ENCODE data around the gene CASTOR1.

CASTOR1 gene

GRCh38 chr22:30250661-30251267, 38.5 kb downstream of the CASTOR1 start:
- ChIA-PET CTCF (interaction anchor here (0.6 to 3.1 kb wide), 7 partner anchors 11 to 615 kb away, joined by 3 to 16 read pairs (median 4); no protein-coding TSS in a partner anchor), POLR2A (interaction anchor here (0.6 kb wide), 1 partner anchor 44 kb away, joined by 4 read pairs; no protein-coding TSS in a partner anchor)
- Histone ChIP-seq H3K4me3 (ENCODE audit: low read depth, low read length) (no peak overlapping the region), H3K9me3 (ENCODE audit: control insufficient read depth, insufficient read depth, low read depth, low read length) (no peaks in the 10 kb centered on the region), H3K36me3 (ENCODE audit: control insufficient read depth in 2 of 2, insufficient read depth in 1 of 2, low read length in 2 of 2) (no peaks in the 10 kb centered on the region), H3K27ac (ENCODE audit: extremely low read depth, low read depth, low read length) (no peak overlapping the region), H3K4me1 (ENCODE audit: control insufficient read depth, insufficient read depth, low read length) (peaks cover under 1% of the 10 kb centered on the region)
- TF ChIP-seq ZBTB26 (tag by site-specific recombination; optimal IDR thresholded peaks at IDR 0.05) (no peak), ZNF404 (tag by site-specific recombination; IDR thresholded peaks at IDR 0.05) (no peak), EGR2 (tag by site-specific recombination; IDR thresholded peaks at IDR 0.05; ENCODE audit: low read depth) (peak; percentile 50; the same call in 1 of the 2 replicates), ZNF335 (tag by site-specific recombination; conservative IDR thresholded peaks at IDR 0.05) (peak; percentile 38; the same call in 1 of the 2 replicates), ZNF707 (tag by site-specific recombination; IDR thresholded peaks at IDR 0.05) (no peak), ZSCAN16 (tag by site-specific recombination; IDR thresholded peaks at IDR 0.05) (no peak), ZNF169 (tag by site-specific recombination; IDR thresholded peaks at IDR 0.05) (no peak), ZNF433 (tag by site-specific recombination; IDR thresholded peaks at IDR 0.05; ENCODE audit: low read depth) (no peak), ZNF2 (tag by site-specific recombination; IDR thresholded peaks at IDR 0.05) (no peak), HOXA7 (CRISPR knock-in tag; IDR thresholded peaks at IDR 0.05; ENCODE audit: borderline replicate concordance) (no peak), ZNF223 (tag by site-specific recombination; IDR thresholded peaks at IDR 0.05) (no peak), GLIS2 (tag by site-specific recombination; IDR thresholded peaks at IDR 0.05) (peak; percentile 43), ZFHX2 (tag by site-specific recombination; conservative IDR thresholded peaks at IDR 0.05) (0 out of 2 replicates have a peak, but pooled peaks have one; percentile 7), PRDM6 (tag by site-specific recombination; IDR thresholded peaks at IDR 0.05) (no peak)
- TF ChIP-seq, protein P1, sequence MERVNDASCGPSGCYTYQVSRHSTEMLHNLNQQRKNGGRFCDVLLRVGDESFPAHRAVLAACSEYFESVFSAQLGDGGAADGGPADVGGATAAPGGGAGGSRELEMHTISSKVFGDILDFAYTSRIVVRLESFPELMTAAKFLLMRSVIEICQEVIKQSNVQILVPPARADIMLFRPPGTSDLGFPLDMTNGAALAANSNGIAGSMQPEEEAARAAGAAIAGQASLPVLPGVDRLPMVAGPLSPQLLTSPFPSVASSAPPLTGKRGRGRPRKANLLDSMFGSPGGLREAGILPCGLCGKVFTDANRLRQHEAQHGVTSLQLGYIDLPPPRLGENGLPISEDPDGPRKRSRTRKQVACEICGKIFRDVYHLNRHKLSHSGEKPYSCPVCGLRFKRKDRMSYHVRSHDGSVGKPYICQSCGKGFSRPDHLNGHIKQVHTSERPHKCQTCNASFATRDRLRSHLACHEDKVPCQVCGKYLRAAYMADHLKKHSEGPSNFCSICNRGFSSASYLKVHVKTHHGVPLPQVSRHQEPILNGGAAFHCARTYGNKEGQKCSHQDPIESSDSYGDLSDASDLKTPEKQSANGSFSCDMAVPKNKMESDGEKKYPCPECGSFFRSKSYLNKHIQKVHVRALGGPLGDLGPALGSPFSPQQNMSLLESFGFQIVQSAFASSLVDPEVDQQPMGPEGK (tag by site-specific recombination; IDR thresholded peaks at IDR 0.05), result 0 out of 2 replicates have a peak, but pooled peaks have one; percentile 19

DNA sequence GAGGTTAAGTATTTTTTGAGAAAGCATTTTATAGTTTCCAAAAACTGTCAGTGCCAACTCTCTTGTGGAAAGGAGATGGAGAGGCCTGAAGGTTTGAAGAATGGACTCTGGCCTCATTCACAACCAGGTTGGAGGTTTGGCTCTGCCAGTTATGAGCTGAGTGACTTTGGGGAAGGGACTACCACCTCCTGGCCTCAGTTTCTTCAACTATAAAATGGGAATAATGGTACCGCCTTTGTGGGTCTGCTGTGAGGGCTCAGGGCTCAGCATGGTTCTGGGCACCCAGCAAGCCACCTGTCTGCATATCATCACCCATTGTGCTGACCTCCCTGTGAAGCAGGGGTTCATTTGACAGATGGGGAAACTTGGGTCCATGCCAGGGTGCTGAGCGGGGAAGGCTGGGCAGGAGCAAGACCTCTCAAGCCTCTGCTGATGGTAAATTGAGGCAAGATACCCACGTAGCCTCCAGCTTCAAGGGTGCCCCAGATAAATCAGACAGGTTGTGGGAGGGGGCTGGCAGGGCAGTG, 39.2 kb downstream of the CASTOR1 start:
- CTCF ChIA-PET, result interaction anchor here (0.7 to 3.1 kb wide), 4 partner anchors 12 to 235 kb away, joined by 3 to 16 read pairs (median 3); no protein-coding TSS in a partner anchor
- POLR2A ChIA-PET, result interaction anchor here (0.6 kb wide), 1 partner anchor 43 kb away, joined by 4 read pairs; no protein-coding TSS in a partner anchor
- Histone ChIP-seq H3K36me3 (ENCODE audit: control insufficient read depth in 2 of 2, insufficient read depth in 1 of 2, low read length in 2 of 2) (no peaks in the 10 kb centered on the region), H3K4me3 (ENCODE audit: low read depth, low read length) (no peak overlapping the region), H3K4me1 (ENCODE audit: control insufficient read depth, insufficient read depth, low read length) (peaks cover 3% of the 10 kb centered on the region), H3K27ac (ENCODE audit: extremely low read depth, low read depth, low read length) (no peak overlapping the region), H3K9me3 (ENCODE audit: control insufficient read depth, insufficient read depth, low read depth, low read length) (no peaks in the 10 kb centered on the region)
- TF ChIP-seq, protein P2, sequence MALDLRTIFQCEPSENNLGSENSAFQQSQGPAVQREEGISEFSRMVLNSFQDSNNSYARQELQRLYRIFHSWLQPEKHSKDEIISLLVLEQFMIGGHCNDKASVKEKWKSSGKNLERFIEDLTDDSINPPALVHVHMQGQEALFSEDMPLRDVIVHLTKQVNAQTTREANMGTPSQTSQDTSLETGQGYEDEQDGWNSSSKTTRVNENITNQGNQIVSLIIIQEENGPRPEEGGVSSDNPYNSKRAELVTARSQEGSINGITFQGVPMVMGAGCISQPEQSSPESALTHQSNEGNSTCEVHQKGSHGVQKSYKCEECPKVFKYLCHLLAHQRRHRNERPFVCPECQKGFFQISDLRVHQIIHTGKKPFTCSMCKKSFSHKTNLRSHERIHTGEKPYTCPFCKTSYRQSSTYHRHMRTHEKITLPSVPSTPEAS (tag by site-specific recombination; IDR thresholded peaks at IDR 0.05), result no peak
- TF ChIP-seq, protein P3, sequence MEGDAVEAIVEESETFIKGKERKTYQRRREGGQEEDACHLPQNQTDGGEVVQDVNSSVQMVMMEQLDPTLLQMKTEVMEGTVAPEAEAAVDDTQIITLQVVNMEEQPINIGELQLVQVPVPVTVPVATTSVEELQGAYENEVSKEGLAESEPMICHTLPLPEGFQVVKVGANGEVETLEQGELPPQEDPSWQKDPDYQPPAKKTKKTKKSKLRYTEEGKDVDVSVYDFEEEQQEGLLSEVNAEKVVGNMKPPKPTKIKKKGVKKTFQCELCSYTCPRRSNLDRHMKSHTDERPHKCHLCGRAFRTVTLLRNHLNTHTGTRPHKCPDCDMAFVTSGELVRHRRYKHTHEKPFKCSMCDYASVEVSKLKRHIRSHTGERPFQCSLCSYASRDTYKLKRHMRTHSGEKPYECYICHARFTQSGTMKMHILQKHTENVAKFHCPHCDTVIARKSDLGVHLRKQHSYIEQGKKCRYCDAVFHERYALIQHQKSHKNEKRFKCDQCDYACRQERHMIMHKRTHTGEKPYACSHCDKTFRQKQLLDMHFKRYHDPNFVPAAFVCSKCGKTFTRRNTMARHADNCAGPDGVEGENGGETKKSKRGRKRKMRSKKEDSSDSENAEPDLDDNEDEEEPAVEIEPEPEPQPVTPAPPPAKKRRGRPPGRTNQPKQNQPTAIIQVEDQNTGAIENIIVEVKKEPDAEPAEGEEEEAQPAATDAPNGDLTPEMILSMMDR (tag by site-specific recombination; IDR thresholded peaks at IDR 0.05), result no peak
- TF ChIP-seq, protein P4, sequence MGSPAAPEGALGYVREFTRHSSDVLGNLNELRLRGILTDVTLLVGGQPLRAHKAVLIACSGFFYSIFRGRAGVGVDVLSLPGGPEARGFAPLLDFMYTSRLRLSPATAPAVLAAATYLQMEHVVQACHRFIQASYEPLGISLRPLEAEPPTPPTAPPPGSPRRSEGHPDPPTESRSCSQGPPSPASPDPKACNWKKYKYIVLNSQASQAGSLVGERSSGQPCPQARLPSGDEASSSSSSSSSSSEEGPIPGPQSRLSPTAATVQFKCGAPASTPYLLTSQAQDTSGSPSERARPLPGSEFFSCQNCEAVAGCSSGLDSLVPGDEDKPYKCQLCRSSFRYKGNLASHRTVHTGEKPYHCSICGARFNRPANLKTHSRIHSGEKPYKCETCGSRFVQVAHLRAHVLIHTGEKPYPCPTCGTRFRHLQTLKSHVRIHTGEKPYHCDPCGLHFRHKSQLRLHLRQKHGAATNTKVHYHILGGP (tag by site-specific recombination; IDR thresholded peaks at IDR 0.05), result no peak
- TF ChIP-seq HOXD13 (CRISPR knock-in tag; IDR thresholded peaks at IDR 0.05; ENCODE audit: borderline replicate concordance), result no peak
- no peak for TF ChIP-seq ZNF654 (tag by site-specific recombination; IDR thresholded peaks at IDR 0.05; ENCODE audit: low read depth)
- no peak for TF ChIP-seq GLIS2 (tag by site-specific recombination; IDR thresholded peaks at IDR 0.05)
